Lower lobe of right lung (tissue), 2 donors: Measurements from ENCODE around the gene DCUN1D3. TPM values are rescaled to one million over a fixed set of nuclear protein-coding genes. Genes with fewer than 3 reads are reported as not detected.

Source experiments
- ATAC-seq, 2 donors: fragments of 200-7000 bp; cut with Tn5 transposase; one replicate each; pipeline ENCODE4 v1.9.1; 2020 to 2022; ENCODE audit warnings: mild to moderate bottlenecking in 2 of 2, moderate library complexity in 2 of 2
- DNase-seq: peaks from one replicate; pipeline ENCODE4 v3.0.0-alpha.2; 2020
- H3K27ac ChIP-seq: fragments of 200-600 bp; one replicate; pipeline ENCODE4 v1.8.0; 2022
- H3K27me3 ChIP-seq: fragments of 200-600 bp; one replicate; pipeline ENCODE4 v1.8.0; 2022; ENCODE audit warnings: low read depth
- H3K36me3 ChIP-seq: fragments of 200-600 bp; one replicate; pipeline ENCODE4 v1.8.0; 2022; ENCODE audit warnings: mild to moderate bottlenecking
- H3K4me1 ChIP-seq: fragments of 200-600 bp; one replicate; pipeline ENCODE4 v1.8.0; 2022
- H3K4me3 ChIP-seq: fragments of 200-600 bp; one replicate; pipeline ENCODE4 v1.8.0; 2022; ENCODE audit warnings: mild to moderate bottlenecking
- H3K9me3 ChIP-seq: fragments of 200-600 bp; one replicate; pipeline ENCODE4 v1.8.0; 2022
- CTCF ChIP-seq: fragments of 200-600 bp; IDR thresholded peaks from one replicate; pipeline ENCODE4 v1.8.0; 2022; ENCODE audit warnings: antibody characterized with exemption, mild to moderate bottlenecking
- intact Hi-C: fragments of 100-400 bp; cut with DNase I; formaldehyde crosslinking; loops from one replicate; pipeline ENCODE4 v1.11.0; 2022
- total RNA-seq: library from RNA; stranded (reverse); fragmentation: NEBNext Ultra II Directional; extraction: Animal tissue kit (Norgen Biotek cat#: 25700); gene quantifications from one replicate; pipeline ENCODE4 v1.2.1, GENCODE V29; 2021
- donor health status: DM: no; HTN: yes; CAD: no; lungs with severe emphysema.

Gene DCUN1D3
- total RNA-seq, 1 donor from 2014 or later = 20.7 TPM

DNA sequence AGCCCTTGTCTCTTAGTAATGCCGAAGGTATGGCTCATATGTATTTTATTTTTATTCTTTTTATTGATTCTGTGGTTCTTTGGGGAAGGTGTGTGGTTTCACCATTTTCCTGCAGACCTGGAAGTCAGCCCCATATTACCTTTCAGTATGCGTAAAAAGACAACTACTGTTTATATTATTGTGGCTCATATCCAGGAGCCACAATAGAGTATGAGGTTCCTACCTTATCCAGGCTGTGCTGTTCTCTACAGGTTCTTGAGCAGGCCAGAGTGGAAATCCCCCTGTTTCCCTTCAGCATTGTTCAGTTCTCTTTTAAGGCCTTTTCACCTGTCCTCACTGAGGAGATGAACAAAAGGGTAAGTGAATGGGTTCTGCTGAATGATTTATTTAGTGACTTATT lies 60.7 kb downstream of the DCUN1D3 start:
- intact Hi-C loops = no loop called here
- Histone ChIP-seq H3K27ac (no peak overlapping the region), H3K27me3 (no peaks in the 10 kb centered on the region), H3K36me3 (no peaks in the 10 kb centered on the region), H3K4me1 (peaks cover 1% of the 10 kb centered on the region), H3K9me3 (peaks cover 7% of the 10 kb centered on the region), H3K4me3 (no peak overlapping the region)
- no peak for TF ChIP-seq CTCF
- DNase-seq = no peak
- no peak for ATAC-seq

- DNase-seq (no peak), ATAC-seq (no peak)
- Histone ChIP-seq H3K4me1 (no peaks in the 10 kb centered on the region), H3K9me3 (peaks cover 7% of the 10 kb centered on the region), H3K27ac (no peak overlapping the region), H3K36me3 (no peaks in the 10 kb centered on the region), H3K4me3 (no peak overlapping the region), H3K27me3 (no peaks in the 10 kb centered on the region)
- TF ChIP-seq CTCF = no peak
- intact Hi-C loops = no loop called here
Measured at GRCh38 chr16:20838240-20838639, 61.9 kb downstream of the DCUN1D3 start.

- DNase-seq (no peak), ATAC-seq (no peak)
- intact Hi-C loops = no loop called here
- Histone ChIP-seq H3K4me1 (no peaks in the 10 kb centered on the region), H3K4me3 (no peak overlapping the region), H3K27ac (no peak overlapping the region), H3K9me3 (peaks cover 7% of the 10 kb centered on the region), H3K36me3 (no peaks in the 10 kb centered on the region), H3K27me3 (no peaks in the 10 kb centered on the region)
- no peak for TF ChIP-seq CTCF
Measured at GRCh38 chr16:20833086-20833485, 67.1 kb downstream of the DCUN1D3 start.

DNA sequence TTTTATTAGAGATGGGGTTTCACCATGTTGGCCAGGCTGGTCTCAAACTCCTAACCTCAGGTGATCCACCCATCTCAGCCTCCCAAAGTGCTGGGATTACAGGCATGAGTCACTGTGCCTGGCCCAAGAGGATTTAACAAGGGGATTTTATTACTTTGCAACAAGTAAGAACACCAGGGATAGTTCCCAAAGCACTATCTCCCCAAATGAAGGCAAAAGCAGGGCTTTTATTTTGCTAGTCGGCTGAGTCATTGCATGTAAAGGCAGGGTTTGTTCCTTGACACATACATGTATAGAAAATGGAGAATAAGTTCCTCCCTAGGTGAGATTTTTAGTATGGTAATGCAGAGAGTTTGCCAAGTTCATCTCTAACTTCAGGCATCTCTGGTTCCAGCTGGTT lies 69.8 kb downstream of the DCUN1D3 start:
- H3K27me3 ChIP-seq = no peaks in the 10 kb centered on the region
- H3K9me3 ChIP-seq = no peaks in the 10 kb centered on the region
- H3K27ac ChIP-seq = no peak overlapping the region
- ATAC-seq (no peak), DNase-seq (no peak)
- H3K36me3 ChIP-seq = peaks cover 10% of the 10 kb centered on the region
- intact Hi-C loops = no loop called here
- H3K4me3 ChIP-seq = no peak overlapping the region
- no peak for TF ChIP-seq CTCF
- H3K4me1 ChIP-seq = no peaks in the 10 kb centered on the region

DNA sequence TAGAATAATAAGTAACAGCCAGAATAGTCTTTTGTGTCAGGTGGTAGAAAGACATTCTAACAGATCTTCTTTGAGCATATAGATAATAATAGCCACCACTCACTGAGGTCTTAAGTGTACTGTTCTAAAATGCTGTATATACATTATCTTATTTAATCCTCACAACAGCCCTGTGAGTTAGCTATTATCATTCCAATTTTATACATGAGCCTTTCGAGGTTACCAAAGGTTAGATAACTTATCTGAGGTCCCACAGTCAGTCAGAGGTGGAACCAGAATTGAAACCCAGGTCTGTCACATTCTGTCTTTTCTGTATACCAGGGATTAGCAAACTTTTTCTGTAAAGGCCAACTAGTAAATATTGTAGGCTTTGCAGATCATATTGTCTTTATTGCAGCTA lies 70.6 kb downstream of the DCUN1D3 start:
- Histone ChIP-seq H3K4me3 (no peak overlapping the region), H3K9me3 (no peaks in the 10 kb centered on the region), H3K27me3 (no peaks in the 10 kb centered on the region), H3K36me3 (peaks cover 10% of the 10 kb centered on the region), H3K4me1 (no peaks in the 10 kb centered on the region), H3K27ac (no peak overlapping the region)
- intact Hi-C loops = no loop called here
- ATAC-seq = no peak
- TF ChIP-seq CTCF = no peak
- no peak for DNase-seq

DNA sequence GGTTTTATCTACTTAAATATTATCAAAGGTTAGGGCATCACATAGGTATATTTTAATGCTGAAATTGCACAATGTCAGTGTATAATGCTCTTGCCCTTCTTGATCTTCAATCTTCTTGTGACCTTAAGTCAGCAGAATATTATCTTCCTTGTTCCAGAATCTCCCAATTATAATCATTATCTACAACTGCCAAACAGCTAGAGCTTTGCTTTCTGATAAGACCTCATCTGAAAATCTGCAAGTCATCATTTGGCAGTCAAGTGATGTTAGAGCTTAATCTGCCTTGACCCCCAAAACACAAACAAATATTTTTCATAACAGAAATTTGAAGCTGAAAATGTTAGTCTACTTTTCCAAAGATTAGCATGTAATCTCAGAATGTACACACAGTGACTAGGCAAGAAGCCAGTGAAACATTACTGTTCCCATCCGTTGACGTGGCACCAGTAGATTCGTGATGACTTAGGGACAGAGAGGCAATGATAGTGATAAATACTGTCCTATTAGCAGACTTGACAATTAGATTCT lies 74.1 kb downstream of the DCUN1D3 start:
- intact Hi-C loops = no loop called here
- no peak for TF ChIP-seq CTCF
- DNase-seq = no peak

More for the DNA sequence above, 74.1 kb downstream of the DCUN1D3 start:
- no peak overlapping the region for H3K4me3 ChIP-seq
- no peak overlapping the region for H3K27ac ChIP-seq
- no peak for ATAC-seq
- no peaks in the 10 kb centered on the region for H3K9me3 ChIP-seq
- peaks cover 10% of the 10 kb centered on the region for H3K36me3 ChIP-seq
- H3K4me1 ChIP-seq = no peaks in the 10 kb centered on the region
- no peaks in the 10 kb centered on the region for H3K27me3 ChIP-seq
